HCT116 (cell line): ENCODE results near the gene DCTN4. TPM values are rescaled to one million over a fixed set of nuclear protein-coding genes. Genes with fewer than 3 reads are reported as not detected.

ENCODE experiments used
- ATAC-seq: fragments of 200-7000 bp; cut with Tn5 transposase; 2 replicates; pipeline ENCODE4 v1.9.1; 2020; ENCODE audit warnings: mild to moderate bottlenecking, moderate library complexity
- BruUV-seq: library from RNA; stranded (reverse); fragments of 400-500 nt; replicated peaks from 2 replicates; lab custom pipeline; 2021; lab: Mats Ljungman, UMichigan
- CTCF ChIA-PET: fragments of 300-600 bp; sonication (Branson Sonifier 250); formaldehyde crosslinking; loops from one replicate; lab custom pipeline; 2021; ENCODE audit warnings: antibody characterized with exemption; lab: Charles Lee
- POLR2A ChIA-PET: fragments of 300-600, 350-600 bp; sonication (Branson Sonifier 250); formaldehyde crosslinking; loops from one replicate; lab custom pipeline; 2021; ENCODE audit warnings: antibody characterized with exemption; lab: Charles Lee
- RAD21 ChIA-PET, 2 experiments: fragments of 300-600 bp; sonication (Branson Sonifier 250); formaldehyde crosslinking; loops; one replicate each; lab custom pipeline; 2023; ENCODE audit warnings: low total read pairs in 2 of 2; ENCODE audit not compliant: uncharacterized antibody in 2 of 2, unreplicated experiment in 2 of 2, low non-redundant PET in 1 of 2; lab: Charles Lee
- DNase-seq: peaks from one replicate; pipeline ENCODE4 v3.0.0-alpha.2; 2010; ENCODE audit warnings: low read depth, low spot score
- H2AFZ ChIP-seq: fragments of 200-600 bp; shearing (Covaris generic), sonication (generic); 2 replicates; pipeline ENCODE4 v1.6.1; 2017; ENCODE audit warnings: low read depth, mixed run types, mixed read lengths, antibody characterized with exemption, low read length; ENCODE audit not compliant: poor library complexity, severe bottlenecking
- H3K27ac ChIP-seq: 2 replicates; pipeline ENCODE4 v1.5.1; 2012; ENCODE audit warnings: low read depth, low read length
- H3K27me3 ChIP-seq: fragments of 200-600 bp; sonication (generic); 2 replicates; pipeline ENCODE4 v1.6.1; 2016; ENCODE audit warnings: mixed run types, low read length, mixed read lengths; ENCODE audit not compliant: insufficient read depth
- H3K36me3 ChIP-seq, 2 experiments: fragments of 200-500 bp in 1 of 2; fragments of 200-600 bp in 1 of 2; sonication (Bioruptor generic) in 1 of 2; sonication (generic) in 1 of 2; 2 replicates each; pipeline versions ENCODE4 v1.5.1 to v1.6.1; 2014 to 2016; ENCODE audit warnings: low read length in 2 of 2, inconsistent platforms in 1 of 2, mixed read lengths in 1 of 2, mixed run types in 1 of 2; ENCODE audit not compliant: insufficient read depth in 2 of 2, control insufficient read depth in 1 of 2
- H3K4me1 ChIP-seq, 2 experiments: fragments of 200-600 bp in 1 of 2; sonication (generic) in 1 of 2; 2 replicates each; pipeline versions ENCODE4 v1.5.1 to v1.6.1; 2012 to 2017; ENCODE audit warnings: low read length in 2 of 2, inconsistent platforms in 1 of 2, mild to moderate bottlenecking in 1 of 2, mixed read lengths in 1 of 2, mixed run types in 1 of 2, moderate library complexity in 1 of 2; ENCODE audit not compliant: insufficient read depth in 2 of 2, control insufficient read depth in 1 of 2
- H3K4me2 ChIP-seq: fragments of 200-600 bp; sonication (generic); 2 replicates; pipeline ENCODE4 v1.6.1; 2017; ENCODE audit warnings: mixed run types, low read length, mixed read lengths
- H3K4me3 ChIP-seq, 2 experiments: fragments of 200-600 bp in 1 of 2; sonication (generic) in 1 of 2; replicated peaks in 1 of 2; 2 replicates each; pipeline ENCODE4 v1.5.1; 2011 to 2016; ENCODE audit warnings: low read length in 2 of 2, control low read depth in 1 of 2, low read depth in 1 of 2, mild to moderate bottlenecking in 1 of 2, mixed read lengths in 1 of 2, mixed run types in 1 of 2
- H3K79me2 ChIP-seq: fragments of 200-600 bp; sonication (generic); 2 replicates; pipeline ENCODE4 v1.6.1; 2017; ENCODE audit warnings: mild to moderate bottlenecking, mixed run types, low read length, moderate library complexity, mixed read lengths; ENCODE audit not compliant: insufficient read depth
- H3K9ac ChIP-seq: fragments of 200-600 bp; sonication (generic); 2 replicates; pipeline ENCODE4 v1.6.1; 2016; ENCODE audit warnings: low read length, mixed read lengths
- H3K9me2 ChIP-seq: fragments of 200-600 bp; sonication (generic), shearing (Covaris generic); 2 replicates; pipeline ENCODE4 v1.6.1; 2017; ENCODE audit warnings: mixed run types, mild to moderate bottlenecking, moderate library complexity; ENCODE audit not compliant: insufficient read depth
- H3K9me3 ChIP-seq, 2 experiments: fragments of 200-500 bp in 1 of 2; fragments of 200-600 bp in 1 of 2; sonication (Bioruptor generic) in 1 of 2; sonication (generic) in 1 of 2; 2 replicates each; pipeline ENCODE4 v1.6.1; 2014 to 2017; ENCODE audit warnings: low read length in 2 of 2, mixed read lengths in 2 of 2, inconsistent platforms in 1 of 2, low read depth in 1 of 2, mild to moderate bottlenecking in 1 of 2, mixed run types in 1 of 2, moderate library complexity in 1 of 2; ENCODE audit not compliant: control insufficient read depth in 1 of 2, insufficient read depth in 1 of 2
- H4K20me1 ChIP-seq: fragments of 200-600 bp; sonication (generic), shearing (Covaris generic); 2 replicates; pipeline ENCODE4 v1.6.1; 2017; ENCODE audit warnings: mixed run types, mild to moderate bottlenecking, moderate library complexity; ENCODE audit not compliant: insufficient read depth
- ATF3 ChIP-seq: IDR thresholded peaks from 2 replicates; pipeline ENCODE4 v1.6.1; 2012
- CEBPB ChIP-seq: IDR thresholded peaks from 2 replicates; pipeline ENCODE4 v1.6.1; 2012; ENCODE audit warnings: low read depth
- EGR1 ChIP-seq: IDR thresholded peaks from 2 replicates; pipeline ENCODE4 v1.6.1; 2012; ENCODE audit warnings: low read depth
- ELF1 ChIP-seq: IDR thresholded peaks from 2 replicates; pipeline ENCODE4 v1.6.1; 2012; ENCODE audit warnings: low read depth, borderline replicate concordance
- EZH2phosphoT487 ChIP-seq: fragments of 200-600 bp; IDR thresholded peaks from 2 replicates; pipeline ENCODE4 v1.6.1; 2018; ENCODE audit warnings: antibody characterized with exemption, borderline replicate concordance
- FOSL1 ChIP-seq: IDR thresholded peaks from 2 replicates; pipeline ENCODE4 v1.6.1; 2012; ENCODE audit warnings: low read depth
- JUND ChIP-seq: IDR thresholded peaks from 2 replicates; pipeline ENCODE4 v1.6.1; 2012
- MAX ChIP-seq: IDR thresholded peaks from 2 replicates; pipeline ENCODE4 v1.6.1; 2012
- POLR2AphosphoS5 ChIP-seq: IDR thresholded peaks from 2 replicates; pipeline ENCODE4 v1.6.1; 2011; ENCODE audit warnings: mild to moderate bottlenecking, low read depth, low read length, moderate library complexity
- RAD21 ChIP-seq: IDR thresholded peaks from 2 replicates; pipeline ENCODE4 v1.6.1; 2012; ENCODE audit warnings: low read depth, mild to moderate bottlenecking
- SP1 ChIP-seq: IDR thresholded peaks from 2 replicates; pipeline ENCODE4 v1.6.1; 2012; ENCODE audit warnings: low read depth
- TCF7L2 ChIP-seq: IDR thresholded peaks from 2 replicates; pipeline ENCODE4 v1.7.0; 2011; ENCODE audit warnings: borderline replicate concordance, inconsistent platforms; ENCODE audit not compliant: insufficient read depth, insufficient read length; ENCODE audit errors: extremely low read depth
- YY1 ChIP-seq: IDR thresholded peaks from 2 replicates; pipeline ENCODE4 v1.6.1; 2011; ENCODE audit warnings: low read length, low read depth, moderate library complexity, mild to moderate bottlenecking; ENCODE audit not compliant: insufficient replicate concordance; ENCODE audit errors: extremely low read depth
- ZFX ChIP-seq: fragments of 450-650 bp; IDR thresholded peaks from 2 replicates; pipeline ENCODE4 v1.6.1; 2017
- ZNF274 ChIP-seq: fragments of 200-500 bp; sonication (Bioruptor generic); IDR thresholded peaks from 2 replicates; pipeline ENCODE4 v1.6.1; 2014; ENCODE audit warnings: mild to moderate bottlenecking, low read depth, low read length, inconsistent platforms
- intact Hi-C: fragments of 100-400 bp; cut with micrococcal nuclease; formaldehyde crosslinking; loops from 2 replicates; pipeline ENCODE4 v1.10.0; 2022
- total RNA-seq: library from RNA; stranded (reverse); gene quantifications from one replicate; pipeline ENCODE4 v1.2.1, GENCODE V29; 2021; ENCODE audit not compliant: unreplicated experiment

DCTN4 gene
- total RNA-seq, 1 experiment from 2014 or later, result 78.8 TPM

- H4K20me1 ChIP-seq, result no peaks in the 10 kb centered on the region
- peak overlapping the region; percentile 26 for H3K9ac ChIP-seq
- ATAC-seq, result peak; percentile 52
- H3K27ac ChIP-seq, result peak overlapping the region; percentile 89
- H2AFZ ChIP-seq, result no peak overlapping the region
- RAD21 ChIA-PET, result interaction anchor here (0.7 to 0.8 kb wide), 2 partner anchors 19 to 25 kb away, joined by 3 read pairs; partner anchors contain the start of gene DCTN4 (in 1 of the 2)
- H3K79me2 ChIP-seq, result peaks cover 86% of the 10 kb centered on the region
- peak overlapping the region in 1 of 2 experiments; percentile 17; a peak in 2 of 4 replicates for H3K4me3 ChIP-seq
- no peaks in the 10 kb centered on the region for H3K36me3 ChIP-seq
- H3K27me3 ChIP-seq, result no peaks in the 10 kb centered on the region
- H3K9me2 ChIP-seq, result no peaks in the 10 kb centered on the region
- no TSS peak for BruUV-seq
- DNase-seq, result peak; percentile 83
- TF ChIP-seq POLR2AphosphoS5 (peak; percentile 83), YY1 (peak; percentile 63), ZFX (no peak), MAX (no peak), TCF7L2 (peak; percentile 28)
- intact Hi-C loops, result loop anchor here (10.0 kb wide), 1 partner anchor 329 kb away; no protein-coding TSS in a partner anchor
- H3K9me3 ChIP-seq, result no peaks in the 10 kb centered on the region
- H3K4me1 ChIP-seq, result peaks cover 76 to 88% of the 10 kb centered on the region in 2 experiments
- peak overlapping the region; percentile 94 for H3K4me2 ChIP-seq
- POLR2A ChIA-PET, result interaction anchor here (0.7 to 1.9 kb wide), 7 partner anchors 19 to 502 kb away, joined by 3 to 7 read pairs (median 3); partner anchors contain the start of genes DCTN4 and RBM22
- CTCF ChIA-PET, result interaction anchor here (0.8 to 1.0 kb wide), 2 partner anchors 20 to 223 kb away, joined by 3 to 5 read pairs; no protein-coding TSS in a partner anchor
These were observed 24.7 kb upstream of the DCTN4 start for GRCh38 chr5:150783422-150783928.

- H3K27ac ChIP-seq, result peak overlapping the region; percentile 89
- H3K4me3 ChIP-seq, result peak overlapping the region in 1 of 2 experiments; percentile 17; a peak in 1 of 4 replicates
- ChIA-PET POLR2A (interaction anchor here (1.0 to 1.9 kb wide), 3 partner anchors 20 to 334 kb away, joined by 3 to 7 read pairs (median 5); partner anchors contain the start of gene DCTN4), CTCF (interaction anchor here (1.8 kb wide), 1 partner anchor 222 kb away, joined by 4 read pairs; no protein-coding TSS in a partner anchor), RAD21 (no interaction called here)
- BruUV-seq, result no TSS peak
- H3K9me3 ChIP-seq, result no peaks in the 10 kb centered on the region
- H3K4me2 ChIP-seq, result peak overlapping the region; percentile 94
- H3K9ac ChIP-seq, result peak overlapping the region; percentile 26
- intact Hi-C loops, result loop anchor here (10.0 kb wide), 1 partner anchor 328 kb away; no protein-coding TSS in a partner anchor
- H4K20me1 ChIP-seq, result no peaks in the 10 kb centered on the region
- H3K9me2 ChIP-seq, result no peaks in the 10 kb centered on the region
- H2AFZ ChIP-seq, result no peak overlapping the region
- no peaks in the 10 kb centered on the region for H3K36me3 ChIP-seq
- DNase-seq, result no peak
- peaks cover 75 to 90% of the 10 kb centered on the region in 2 experiments for H3K4me1 ChIP-seq
- peaks cover 81% of the 10 kb centered on the region for H3K79me2 ChIP-seq
- H3K27me3 ChIP-seq, result no peaks in the 10 kb centered on the region
- no peak; the same call in 1 of the 2 replicates for ATAC-seq
- TF ChIP-seq ATF3, result no peak
- no peak for TF ChIP-seq TCF7L2
- no peak for TF ChIP-seq EZH2phosphoT487
- TF ChIP-seq SP1, result no peak
- no peak for TF ChIP-seq ZNF274
- no peak for TF ChIP-seq RAD21
- TF ChIP-seq ELF1, result no peak
- no peak for TF ChIP-seq YY1
- no peak for TF ChIP-seq MAX
- TF ChIP-seq JUND, result no peak
- no peak for TF ChIP-seq EGR1
- no peak for TF ChIP-seq FOSL1
- no peak for TF ChIP-seq CEBPB
These were observed 24.0 kb upstream of the DCTN4 start for GRCh38 chr5:150782850-150783249.
